NOMO-1 treated with dmso at 0.1 percent for 144 hours (cell line): ENCODE data around the gene INTS1.
"Not testable (repeated sequence)": the region's sequence is repeated elsewhere in the genome, so short reads cannot be mapped to it uniquely, and the experiment has no call there.

Source experiments
- DNase-seq: peaks from one replicate; lab custom pipeline; 2025; ENCODE audit not compliant: unreplicated experiment; lab: John Stamatoyannopoulos, UW

INTS1 gene

GRCh38 chr7:1531263-1531978 is 27.2 kb upstream of the INTS1 start:
- no peak for DNase-seq

- no peak for DNase-seq
These were observed 26.7 kb upstream of the INTS1 start for GRCh38 chr7:1530946-1531262.

GRCh38 chr7:1529383-1530116 is 25.4 kb upstream of the INTS1 start:
- DNase-seq, result no peak

- no peak for DNase-seq
These were observed 22.1 kb upstream of the INTS1 start for GRCh38 chr7:1526271-1526754.

- no peak for DNase-seq
These were observed 21.2 kb upstream of the INTS1 start for GRCh38 chr7:1525409-1525808.

- no peak for DNase-seq
These were observed 19.7 kb upstream of the INTS1 start for GRCh38 chr7:1523844-1524243.

- DNase-seq, result no peak
These were observed 19.0 kb upstream of the INTS1 start for GRCh38 chr7:1523208-1523607.

GRCh38 chr7:1521456-1521855 is 17.3 kb upstream of the INTS1 start:
- no peak for DNase-seq

GRCh38 chr7:1520539-1521234 is 16.5 kb upstream of the INTS1 start:
- no peak for DNase-seq

- DNase-seq, result not testable (repeated sequence)
These were observed 15.2 kb upstream of the INTS1 start for GRCh38 chr7:1519322-1519922.

- DNase-seq, result no peak
These were observed 12.5 kb upstream of the INTS1 start for GRCh38 chr7:1516586-1517251.

GRCh38 chr7:1515509-1515967 is 11.3 kb upstream of the INTS1 start:
- not testable (repeated sequence) for DNase-seq

GRCh38 chr7:1514995-1515401 is 10.8 kb upstream of the INTS1 start:
- DNase-seq, result no peak

- DNase-seq, result no peak
These were observed 10.2 kb upstream of the INTS1 start for GRCh38 chr7:1514407-1514806.

GRCh38 chr7:1513657-1514095 is 9.5 kb upstream of the INTS1 start:
- DNase-seq, result no peak

GRCh38 chr7:1512781-1513656 is 8.8 kb upstream of the INTS1 start:
- DNase-seq, result peak; percentile 58

- DNase-seq, result no peak
These were observed 7.5 kb upstream of the INTS1 start for GRCh38 chr7:1511444-1512422.

- DNase-seq, result no peak
These were observed 6.6 kb upstream of the INTS1 start for GRCh38 chr7:1510780-1511154.

GRCh38 chr7:1509226-1509625 is 5.0 kb upstream of the INTS1 start:
- DNase-seq, result no peak
